CD4-positive, alpha-beta T cell treated with Interleukin-6 for 4 hours (primary cell): Measurements from ENCODE around the gene TBC1D20.

Experiments
- DNase-seq: peaks from one replicate; pipeline ENCODE4 v3.0.0-alpha.2; 2020; ENCODE audit warnings: mixed read lengths

Gene TBC1D20

DNA sequence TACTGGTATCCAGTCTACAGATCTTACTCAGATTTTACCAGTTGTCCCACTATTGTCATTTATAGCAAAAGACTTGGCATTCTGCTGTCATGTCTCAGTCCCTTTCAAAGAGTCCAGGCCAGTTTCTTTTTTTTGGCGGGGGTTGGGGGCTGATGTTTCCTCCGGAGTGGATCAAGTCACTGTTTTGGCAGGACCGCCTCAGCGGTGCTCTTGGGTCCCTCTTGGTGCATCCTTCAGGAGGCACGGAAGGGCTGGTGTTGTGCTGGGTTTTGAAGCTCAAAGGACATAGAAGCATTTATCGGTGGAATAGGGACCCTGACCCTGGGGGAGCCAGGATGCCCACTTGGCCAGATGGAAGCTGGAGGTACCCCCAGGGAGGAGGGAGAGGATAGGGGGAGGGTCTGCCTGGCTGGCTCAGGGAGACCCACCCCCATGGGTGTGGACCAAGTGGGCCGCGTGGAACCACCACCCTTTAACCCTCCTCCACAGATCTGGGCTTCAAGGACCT is 43.4 kb downstream of the TBC1D20 start:
- DNase-seq = no peak

DNA sequence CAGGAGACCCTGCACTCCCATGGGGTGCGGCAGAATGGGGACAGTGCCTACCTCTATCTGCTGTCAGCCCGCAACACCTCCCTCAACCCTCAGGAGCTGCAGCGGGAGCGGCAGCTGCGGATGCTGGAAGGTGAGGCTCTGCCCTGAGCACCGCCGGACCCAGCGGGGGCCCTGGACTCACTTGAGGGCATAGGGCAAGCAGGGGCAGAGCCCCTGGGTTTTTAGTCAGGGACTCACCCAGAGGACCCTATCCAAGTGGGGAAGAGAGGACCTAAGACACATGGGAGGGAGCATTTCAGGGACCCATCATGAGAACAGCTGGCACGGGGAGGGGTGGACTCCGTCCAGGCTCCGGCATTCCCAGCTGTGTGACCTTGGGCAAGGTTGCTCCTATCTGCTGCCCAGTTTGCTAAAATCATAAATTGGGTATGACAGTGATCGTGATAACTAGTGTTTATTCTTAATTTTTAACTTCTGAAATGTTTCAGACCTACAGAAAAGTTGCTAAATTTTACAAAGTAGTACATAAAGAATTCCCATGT is 44.5 kb downstream of the TBC1D20 start:
- DNase-seq = no peak

DNA sequence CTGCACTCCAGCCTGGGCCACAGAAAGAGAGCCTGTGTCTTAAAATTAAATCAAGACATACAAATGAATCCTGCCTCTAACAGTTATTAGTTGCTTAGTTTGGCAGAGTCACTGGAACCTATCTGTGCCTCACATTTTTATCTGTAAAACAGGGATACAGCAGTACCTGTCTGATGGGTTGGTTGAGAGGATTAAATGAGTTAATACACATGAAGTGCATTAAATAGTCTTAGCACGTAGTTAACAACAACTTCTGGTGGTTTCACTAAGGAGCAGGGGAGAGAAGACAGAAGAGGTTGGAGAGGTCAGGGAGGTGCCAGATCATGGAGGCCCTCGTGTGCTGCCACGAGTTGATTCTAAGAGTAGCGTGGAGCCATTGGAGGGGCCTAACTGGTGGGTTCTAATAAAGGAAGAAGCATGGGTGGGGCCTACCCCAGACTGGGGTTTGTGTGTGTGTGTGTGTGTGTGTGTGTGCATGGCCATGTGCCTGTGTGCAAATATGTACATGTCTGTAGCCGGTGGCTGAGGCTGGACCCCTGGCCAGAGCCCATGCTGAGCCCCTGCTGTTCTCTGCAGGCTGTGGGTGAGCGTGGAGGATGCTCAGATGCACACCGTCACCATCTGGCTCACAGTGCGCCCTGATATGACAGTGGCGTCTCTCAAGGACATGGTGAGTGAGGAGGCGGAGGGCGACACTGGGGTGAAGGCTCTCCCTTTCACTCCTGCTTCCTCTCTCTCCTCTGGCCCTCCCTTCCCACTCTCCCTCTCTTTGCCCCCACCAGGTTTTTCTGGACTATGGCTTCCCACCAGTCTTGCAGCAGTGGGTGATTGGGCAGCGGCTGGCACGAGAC is 45.2 kb downstream of the TBC1D20 start:
- DNase-seq = no peak

DNA sequence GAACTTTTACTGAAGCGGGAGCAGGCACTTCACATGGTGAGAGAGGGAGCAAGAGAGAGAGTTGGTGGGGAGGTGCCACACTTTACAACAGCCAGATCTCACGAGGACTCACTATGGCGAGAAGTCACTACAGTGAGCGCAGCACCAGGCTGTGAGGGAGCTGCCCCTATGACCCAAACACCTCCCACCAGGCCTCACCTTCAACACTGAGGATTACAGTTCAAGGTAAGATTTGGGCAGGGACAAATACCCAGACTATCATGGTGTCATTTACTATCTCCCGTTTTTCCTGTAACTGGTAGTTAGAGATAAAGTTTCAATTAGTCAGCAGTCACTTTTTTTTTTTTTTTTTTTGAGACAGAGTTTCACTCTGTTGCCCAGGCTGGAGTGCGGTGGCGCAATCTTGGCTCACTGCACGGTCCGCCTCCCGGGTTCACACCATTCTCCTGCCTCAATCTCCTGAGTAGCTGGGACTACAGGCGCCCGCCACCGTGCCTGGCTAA is 46.5 kb downstream of the TBC1D20 start:
- DNase-seq = no peak

DNA sequence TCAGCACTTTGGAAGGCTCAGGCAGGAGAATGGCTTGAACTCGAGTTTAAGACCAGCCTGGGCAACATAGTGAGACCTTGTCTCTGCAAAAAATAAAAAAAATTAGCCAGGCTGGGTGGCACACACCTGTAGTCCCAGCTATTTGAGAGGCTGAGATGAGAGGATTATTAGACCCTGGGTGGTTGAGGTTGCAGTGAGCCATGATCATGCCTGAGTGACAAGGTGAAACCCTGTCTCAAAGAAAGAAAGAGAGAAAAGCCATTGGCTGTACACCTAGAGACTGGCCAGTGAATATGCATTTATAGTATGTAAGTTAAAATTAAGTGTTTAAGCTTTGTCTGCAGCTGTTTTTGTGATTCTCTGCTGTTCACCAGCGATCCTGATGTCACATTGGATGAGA is 48.2 kb downstream of the TBC1D20 start:
- DNase-seq = no peak

DNA sequence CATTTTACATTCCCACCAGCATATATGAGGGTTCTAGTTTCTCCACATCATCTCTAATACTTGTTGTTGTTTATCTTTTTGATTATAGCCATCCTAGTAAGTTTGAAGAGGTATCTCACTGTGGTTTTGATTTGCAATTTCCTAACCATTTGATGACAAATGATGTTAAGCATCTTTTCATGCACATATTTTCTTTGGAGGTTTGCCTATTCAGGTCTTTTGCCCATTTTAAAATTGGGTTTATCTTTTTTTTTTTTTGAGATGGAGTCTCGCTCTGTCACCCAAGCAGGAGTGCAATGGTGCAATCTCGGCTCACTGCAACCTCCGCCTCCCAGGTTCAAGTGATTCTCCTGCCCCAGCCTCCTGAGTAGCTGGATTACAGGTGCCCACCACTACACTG is 50.3 kb downstream of the TBC1D20 start:
- DNase-seq = no peak

DNA sequence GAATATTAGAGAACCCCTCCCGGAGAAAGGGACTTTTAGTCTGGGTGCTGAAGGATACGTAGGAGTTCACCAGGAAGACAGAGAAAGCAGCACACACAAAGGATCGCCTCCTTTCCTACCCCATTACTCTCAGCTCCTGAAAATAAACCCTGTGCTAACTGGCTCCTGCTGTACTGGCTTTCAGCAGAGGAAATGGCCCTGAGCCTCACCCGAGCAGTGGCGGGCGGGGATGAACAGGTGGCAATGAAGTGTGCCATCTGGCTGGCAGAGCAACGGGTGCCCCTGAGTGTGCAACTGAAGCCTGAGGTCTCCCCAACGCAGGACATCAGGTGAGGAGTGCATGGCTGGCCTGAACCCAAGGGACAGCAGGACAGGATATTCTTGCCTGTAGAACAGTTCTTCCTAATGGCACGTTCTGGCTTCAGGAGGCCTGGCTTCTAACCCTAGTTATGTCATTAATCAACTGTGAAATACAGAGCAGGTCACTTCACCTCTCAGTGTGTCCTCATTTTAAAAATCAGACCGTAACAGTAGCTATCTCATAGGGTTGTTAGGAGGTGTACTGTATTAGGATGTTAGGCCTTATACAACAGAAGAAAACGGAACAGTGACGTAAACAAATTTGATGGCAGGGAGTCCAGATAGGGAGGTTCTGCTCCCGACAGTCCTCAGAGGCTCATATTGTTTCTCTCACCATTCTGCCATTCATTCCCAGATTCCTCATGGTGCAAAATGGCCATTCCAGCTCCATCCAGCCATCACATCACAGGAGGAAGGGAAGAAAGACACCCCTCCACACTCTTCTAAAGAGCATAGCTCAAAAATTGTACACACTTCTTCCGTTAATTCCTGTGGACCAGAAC is 52.4 kb downstream of the TBC1D20 start:
- peak; percentile 27 for DNase-seq

DNA sequence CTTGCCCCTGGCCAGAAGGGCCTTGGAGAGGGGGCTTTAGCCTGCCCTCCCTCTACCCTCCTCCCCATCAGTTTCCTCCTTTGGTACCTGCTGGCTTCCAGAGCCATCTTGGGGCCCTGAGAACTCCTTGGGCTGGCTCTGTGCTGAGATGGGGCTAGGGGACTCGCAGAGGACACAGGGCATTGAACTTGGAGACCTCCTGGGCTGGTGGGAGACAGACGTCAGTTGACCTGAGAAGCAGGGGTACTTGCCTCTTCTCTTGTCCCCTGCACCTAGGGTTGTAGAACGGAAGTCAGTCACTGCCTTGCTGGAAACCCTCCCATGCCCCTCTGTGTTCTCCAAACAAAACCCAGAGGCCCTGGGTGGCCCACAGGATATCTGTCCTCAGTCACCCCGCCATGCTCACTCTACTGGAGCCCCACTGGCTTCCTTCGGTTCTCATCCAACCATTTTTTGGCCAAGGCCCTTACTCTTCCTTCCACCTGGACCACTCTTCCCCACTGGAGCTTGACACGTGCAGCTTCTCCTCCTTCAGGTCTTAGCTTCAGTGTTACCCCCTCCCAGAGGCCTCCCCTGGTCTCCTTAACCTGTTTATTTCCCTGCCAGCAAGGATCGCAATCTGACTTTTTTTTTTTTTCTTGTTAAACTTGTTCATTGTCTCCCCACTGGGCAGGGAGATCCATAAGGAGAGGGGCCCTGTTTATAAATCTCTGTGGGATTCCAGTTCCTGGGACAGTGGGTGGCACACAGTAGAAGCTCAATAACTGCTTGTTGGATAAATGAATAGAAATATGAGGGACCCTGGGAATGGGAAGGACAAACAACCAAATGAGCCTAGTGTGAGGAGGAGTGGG is 53.3 kb downstream of the TBC1D20 start:
- DNase-seq = peak; percentile 26

DNA sequence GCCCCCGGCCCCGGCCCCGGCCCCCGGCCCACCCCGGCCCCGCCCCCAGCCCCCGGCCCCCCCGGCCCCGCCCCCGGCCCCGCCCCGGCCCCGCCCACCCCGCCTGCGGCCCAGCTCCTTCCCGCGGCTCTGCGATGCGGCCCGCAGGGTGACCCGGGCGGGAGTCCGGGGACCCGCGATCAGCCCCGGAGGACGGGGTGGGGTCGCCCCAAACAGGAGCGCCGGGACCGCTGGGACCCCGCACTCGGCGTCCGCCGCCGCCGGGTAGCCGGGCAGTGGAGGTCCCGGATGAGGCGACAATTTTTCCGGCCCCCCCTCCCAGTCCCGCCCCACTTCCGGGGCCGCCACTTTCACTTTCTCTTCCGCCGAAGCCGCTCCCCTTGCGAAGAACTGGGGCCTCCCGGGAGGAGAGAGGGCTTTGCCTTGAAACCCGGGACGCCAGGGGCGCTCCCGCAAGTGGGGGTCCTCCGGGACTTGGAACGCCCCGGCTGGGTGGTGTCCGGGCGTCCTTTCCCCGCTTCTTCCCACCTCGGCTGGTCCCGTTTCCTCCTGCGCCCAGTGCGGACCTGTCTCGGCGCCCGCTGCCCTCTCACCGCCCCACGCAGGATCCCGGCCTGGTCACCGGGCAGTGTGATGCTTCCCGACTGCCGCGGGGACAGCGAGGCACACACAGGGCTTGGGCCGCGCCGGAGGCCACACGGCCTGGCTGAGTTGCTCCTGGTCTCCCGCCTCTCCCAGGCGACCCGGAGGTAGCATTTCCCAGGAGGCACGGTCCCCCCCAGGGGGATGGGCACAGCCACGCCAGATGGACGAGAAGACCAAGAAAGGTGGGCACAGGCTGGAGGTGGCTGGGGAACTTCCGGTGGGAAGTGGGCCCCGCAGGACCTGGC is 54.1 kb downstream of the TBC1D20 start, which contains the start of gene RBCK1:
RBCK1 (plus strand) TSS at position 347 of the 890 bp plus-strand sequence; CDS start at position 806, 459 bp downstream.
- peak; percentile 90 for DNase-seq

DNA sequence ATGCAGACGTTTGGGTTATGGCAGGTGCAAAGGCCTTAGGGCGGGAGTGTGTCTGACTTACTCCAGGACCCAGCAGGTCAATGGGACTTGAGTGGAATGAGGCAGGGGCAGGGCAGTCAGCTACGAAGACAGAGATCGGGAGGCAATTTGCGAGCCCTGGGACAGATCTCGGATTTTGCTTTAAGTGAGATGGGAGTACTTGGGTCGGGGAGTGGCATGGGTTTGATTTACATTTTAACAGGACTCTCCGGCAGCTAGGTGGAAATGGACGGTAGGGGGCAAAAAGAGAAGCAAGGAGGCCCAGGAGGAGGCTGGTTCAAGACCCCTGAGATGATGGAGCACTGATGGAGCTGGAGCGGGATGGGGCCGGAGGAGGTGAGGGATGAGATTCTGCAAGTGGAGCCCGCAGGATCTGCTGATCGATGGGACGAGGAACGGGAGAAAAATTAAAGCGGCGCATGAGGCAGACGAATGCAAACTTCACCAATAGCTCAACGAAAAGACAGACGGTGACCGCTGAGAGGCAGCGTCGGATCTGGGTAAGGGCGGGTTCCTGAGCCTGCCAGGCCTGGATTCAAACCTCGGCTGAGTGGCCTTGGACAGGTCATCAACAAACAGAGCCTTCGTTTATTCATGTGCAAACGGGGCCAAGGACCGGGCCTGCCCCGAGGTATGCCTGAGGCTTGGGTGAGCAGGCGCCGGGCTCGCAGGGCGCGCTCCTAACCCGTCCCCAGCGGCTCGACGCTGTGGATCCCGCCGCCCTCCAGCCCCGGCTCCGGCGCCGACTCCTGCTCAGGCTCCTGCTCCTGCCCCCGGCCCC is 55.0 kb downstream of the TBC1D20 start:
- peak; percentile 77 for DNase-seq

DNA sequence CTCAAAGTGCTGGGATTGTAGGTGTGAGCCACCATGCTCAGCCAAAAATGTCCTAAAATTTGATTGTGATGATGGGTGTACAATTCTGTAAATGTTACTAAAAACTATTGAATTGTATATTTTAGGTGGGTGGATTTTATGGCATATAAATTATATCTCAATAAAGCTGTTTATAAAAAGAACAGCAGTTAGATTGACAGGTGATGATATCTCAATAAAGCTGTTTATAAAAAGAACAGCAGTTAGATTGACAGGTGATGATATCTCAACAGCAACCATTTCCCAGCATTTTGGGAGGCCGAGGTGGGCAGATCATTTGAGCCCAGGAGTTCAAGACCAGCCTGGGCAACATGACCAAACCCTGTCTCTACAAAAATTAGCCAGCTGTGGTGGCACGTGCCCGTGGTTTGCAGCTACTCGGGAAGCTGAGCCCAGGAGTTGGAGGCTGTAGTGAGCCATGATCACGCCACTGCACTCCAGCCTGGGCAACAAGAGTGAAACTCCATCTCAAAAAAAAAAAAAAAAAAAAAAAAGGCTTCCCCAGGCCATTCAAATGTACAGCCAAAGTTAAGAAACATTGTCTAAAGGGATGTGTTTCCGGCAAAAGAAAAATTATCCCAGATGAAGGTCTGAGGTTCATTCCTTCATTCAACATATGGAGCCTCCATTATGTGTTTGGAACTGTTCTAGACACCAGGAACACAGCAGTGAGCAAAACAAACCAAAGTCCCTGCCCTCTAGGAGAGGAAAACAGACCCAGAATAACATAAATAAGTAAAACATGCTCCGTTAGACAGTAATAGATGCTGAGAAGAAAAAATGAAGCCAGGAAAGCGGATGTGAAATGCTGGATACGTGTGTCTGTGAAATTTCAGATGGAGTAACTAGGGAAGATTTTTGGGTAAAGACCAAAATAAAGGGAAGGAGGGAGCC is 55.9 kb downstream of the TBC1D20 start:
- no peak for DNase-seq

DNA sequence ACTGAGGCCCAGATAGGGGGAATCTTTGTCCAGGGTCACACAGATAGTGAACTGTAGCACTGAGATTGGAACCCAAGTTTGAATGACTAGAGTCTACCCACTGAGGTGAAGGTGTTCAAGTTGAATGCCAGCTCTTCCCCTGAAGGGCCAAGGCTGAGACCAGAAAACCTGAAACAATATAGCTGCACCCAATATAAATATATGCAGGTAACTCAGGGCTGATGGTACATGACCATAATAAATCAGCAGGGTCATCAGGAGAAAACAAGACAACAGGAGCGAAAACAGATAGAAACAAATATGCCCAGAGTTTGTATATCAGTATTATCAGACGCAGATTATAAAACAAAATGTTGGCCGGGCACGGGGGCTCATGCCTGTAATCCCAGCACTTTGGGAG is 58.2 kb downstream of the TBC1D20 start:
- DNase-seq = no peak

DNA sequence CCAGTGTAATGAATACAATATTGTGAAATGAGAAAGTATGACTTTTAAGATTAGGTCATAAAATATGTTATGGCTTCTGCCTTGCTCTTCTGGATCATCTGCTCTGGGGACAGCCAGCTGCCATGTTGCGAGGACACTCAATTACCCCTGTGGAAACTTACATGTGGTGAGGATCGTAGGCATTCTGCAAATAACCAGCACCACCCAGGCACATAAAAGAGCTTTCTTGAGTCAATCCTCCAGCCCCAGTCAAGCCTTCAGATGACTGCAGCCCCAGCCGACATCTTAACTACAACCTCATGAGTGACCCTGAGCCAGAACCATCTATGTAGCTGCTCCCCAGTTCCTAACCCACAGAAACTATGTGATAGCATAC is 58.8 kb downstream of the TBC1D20 start:
- DNase-seq = no peak

DNA sequence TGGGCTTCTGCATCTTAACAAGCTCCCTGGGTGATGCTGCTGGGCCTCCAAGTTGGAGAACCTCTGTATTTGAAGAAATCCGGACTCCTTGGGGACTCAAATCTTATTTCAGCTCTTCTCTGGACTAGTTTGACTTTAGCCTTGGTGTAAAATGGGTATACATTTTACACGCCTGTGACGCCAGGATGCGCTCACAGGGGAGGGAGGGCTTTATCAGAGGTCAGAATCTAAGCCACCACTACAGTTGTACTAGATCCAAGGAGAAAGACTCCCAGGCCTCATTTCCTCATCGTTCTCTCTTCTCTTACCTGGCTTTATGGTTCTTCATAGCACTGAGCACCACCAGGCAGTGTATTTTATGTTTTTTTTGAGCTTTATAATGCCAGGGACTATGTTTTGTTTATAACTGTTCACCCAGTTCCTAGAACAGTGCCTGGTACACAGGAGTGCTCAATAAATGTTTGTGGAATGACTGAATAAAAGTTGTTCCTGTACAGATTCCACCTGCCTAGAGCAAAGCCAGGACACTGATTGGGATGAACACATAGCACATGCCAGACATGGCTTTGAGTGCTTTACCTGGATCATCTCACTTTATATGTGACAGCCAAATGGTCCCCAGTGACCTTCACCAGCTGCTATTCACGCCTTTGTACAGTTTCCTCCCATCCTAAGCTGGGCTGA is 59.3 kb downstream of the TBC1D20 start:
- DNase-seq = no peak

DNA sequence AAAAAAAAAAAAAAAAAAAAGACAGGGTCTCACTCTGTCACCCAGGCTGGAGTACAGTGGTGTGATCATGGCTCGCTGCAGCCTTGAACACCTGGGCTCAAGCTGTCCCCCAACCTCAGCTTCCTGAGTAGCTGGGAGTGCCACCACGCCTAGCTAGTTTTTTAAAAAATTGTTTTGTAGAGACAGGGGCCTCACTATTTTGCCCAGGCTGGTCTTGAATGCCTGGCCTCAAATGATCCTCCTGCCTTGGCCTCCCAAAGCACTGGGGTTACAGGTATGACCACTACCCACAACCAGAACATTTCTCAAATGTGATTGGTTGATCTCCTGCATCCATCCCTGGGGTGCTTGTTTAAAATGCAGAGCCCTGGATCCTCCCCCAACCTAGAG is 59.8 kb downstream of the TBC1D20 start:
- DNase-seq = no peak

DNA sequence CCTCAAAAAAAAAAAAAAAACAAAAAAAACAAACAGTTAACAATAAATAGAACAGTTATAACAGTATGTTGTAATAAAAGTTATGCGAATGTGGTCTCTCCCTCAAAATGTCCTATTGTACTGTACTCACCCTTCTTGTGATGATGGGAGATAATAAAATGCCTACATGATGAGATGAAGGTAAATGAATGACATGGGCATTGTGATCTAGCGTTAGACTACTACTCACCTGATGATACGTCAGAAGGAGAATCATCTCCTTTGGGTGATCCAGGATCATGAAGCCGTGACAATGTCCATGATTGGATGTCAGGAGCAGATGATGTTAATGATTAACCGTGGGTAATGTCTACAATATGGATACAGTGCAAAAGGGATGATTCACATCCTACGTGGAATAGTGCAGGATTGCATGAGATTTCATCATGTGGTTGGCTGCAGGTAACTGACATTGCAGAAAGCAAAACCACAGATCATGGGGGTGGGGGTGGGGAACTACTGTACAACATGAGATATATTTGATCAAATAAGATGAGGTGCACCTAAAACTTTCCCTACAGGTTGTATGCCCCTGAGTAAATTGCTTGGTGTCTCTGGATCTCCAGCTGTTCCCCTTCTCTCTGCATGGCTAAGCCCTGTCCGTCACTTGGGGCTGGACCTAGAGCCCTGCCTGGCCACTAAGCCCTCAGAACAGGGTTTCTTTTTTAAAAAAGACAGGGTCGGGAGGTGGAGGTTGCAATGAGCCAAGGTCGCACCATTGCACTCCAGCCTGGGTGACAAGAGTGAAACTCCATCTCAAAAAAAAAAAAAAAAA is 60.4 kb downstream of the TBC1D20 start:
- DNase-seq = peak; percentile 9

DNA sequence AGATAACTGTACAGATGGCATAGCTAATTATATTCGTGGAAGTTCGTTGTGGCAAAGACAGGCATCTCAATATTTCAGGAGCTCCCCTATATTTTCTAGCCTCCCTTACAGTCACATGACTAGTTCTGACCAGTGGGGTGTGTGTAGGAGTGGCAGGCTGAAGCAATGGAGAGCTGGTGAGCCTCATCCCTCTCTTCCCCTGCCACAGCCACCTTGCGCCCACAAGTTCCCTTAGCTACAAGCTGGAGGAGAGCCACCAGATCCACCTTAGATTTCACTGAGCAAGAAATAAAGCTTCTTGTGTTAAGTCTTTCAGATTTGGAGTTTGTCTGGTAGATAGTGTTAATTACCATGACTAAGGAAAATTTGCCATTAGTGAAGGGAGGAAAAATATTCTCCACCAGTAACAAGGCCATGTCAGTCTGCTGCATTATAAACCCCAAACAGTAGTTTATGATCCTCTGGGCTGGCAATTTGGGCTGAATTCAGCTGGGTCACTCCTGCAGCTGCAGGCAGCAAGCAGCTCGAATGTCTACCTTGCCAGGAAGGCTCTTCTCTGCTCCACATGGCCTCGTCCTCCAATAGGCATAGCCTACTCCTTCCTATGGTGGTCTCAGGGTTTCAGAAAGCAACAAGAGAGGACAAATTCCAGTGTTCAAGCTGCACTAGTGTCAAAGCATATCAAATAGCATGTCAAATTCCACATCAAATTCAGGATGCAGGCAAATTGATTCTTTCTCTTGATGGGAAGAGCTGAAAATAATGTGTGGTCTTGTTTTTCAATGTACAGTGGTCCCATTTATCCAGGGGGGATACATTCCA is 61.7 kb downstream of the TBC1D20 start:
- no peak for DNase-seq
